GM19372 (cell line): ENCODE results near the gene MRPS12.
A peak's percentile ranks its signal among the peaks of the same experiment; 100 is the strongest.

Source experiments
- ATAC-seq: cut with Tn5 transposase; IDR thresholded peaks from one replicate; pipeline ENCODE4 v1.9.1; 2021; ENCODE audit warnings: mild to moderate bottlenecking, low read depth, moderate library complexity; ENCODE audit not compliant: unreplicated experiment

The MRPS12 gene

DNA sequence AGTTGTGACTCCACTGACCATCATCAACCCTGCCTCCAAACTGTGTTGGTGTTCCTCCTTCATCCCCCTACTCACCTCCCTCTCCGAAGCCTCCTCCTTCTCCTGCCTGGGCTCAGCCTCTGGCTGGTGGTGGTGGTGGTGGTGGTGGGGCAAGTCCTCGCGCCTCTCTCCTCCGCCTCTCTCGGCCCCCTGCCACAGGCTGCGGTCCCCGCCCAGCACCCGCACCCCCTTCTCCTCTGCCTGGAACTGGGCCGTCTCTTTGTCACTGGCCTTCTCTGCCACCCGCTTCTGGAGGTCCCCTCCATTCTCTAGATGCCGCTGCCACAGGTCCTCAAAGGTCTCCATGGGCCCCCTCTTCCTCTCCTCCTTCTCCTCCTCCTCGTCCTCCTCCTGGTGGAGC, 20.3 kb upstream of the MRPS12 start:
- no peak for ATAC-seq

DNA sequence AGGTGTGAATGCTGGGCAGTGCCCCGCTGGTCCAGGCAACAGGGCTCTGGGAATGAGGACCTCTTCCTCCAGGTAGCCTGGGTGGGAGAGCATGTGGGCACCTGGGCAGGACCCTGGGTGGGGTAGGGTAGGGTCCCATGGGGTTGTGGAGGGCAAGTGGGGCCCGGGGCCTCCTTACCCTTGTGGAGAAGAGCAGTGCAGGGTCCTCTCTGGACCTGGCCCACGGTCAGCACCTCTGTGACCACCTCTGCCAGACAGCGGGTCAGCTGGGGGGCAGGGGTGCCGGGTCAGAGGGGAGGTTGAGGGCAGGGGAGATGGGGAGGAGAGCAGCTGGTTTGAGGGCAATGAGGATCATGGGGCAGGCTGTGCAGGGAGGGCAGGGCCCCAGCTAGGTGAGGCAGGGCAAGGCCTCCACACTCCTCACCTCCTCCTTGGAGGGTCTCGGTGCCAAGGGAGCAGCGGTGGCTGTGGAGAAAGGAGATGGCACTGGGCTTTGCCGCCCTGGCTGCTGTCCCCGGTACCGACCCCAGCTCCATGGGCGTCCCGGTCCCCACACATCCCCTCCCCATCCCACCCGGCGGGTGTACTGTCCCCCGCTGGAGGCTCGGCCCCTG, 19.2 kb upstream of the MRPS12 start:
- no peak for ATAC-seq

DNA sequence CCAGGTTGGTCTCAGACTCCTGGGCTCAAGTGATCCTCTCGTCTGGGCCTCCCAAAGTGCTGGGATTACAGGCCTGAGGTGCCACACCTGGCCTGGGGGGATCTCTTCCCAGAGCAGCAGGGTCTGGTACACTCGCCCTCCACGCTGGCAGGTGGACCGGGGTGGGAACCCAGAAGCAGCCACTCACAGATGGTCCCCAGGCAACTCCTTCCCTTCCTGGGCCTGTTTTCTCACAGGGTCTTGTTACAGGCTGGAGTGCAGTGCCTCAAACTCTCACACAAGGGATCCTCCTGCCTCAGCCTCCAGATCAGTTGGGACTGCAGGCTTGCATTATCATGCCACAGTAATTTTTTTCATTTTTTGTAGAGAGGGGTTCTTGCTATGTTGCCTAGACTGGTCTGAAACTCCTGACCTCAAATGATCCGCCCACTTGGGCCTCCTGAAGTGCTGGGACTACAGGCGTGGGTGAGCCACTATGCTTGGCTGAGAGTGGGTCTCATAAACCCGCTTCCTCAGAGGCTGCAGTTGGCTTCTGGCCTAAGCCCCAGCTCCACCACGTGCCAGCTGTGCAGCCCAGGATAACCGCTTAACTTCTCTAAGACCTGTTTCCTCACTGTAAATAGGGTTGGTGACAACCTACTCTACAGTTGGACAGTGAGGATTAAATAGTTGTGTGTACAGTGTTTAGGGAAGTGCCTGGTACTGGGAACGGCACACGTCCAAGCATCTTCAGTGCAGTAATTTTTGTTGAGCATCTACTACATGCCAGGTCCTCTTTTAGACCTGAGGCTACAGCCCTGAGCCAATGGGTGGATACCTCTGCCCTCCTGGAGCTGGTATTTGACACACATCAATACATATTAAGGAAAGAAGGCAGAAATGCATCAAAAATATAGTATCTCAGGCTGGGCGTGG, 17.9 kb upstream of the MRPS12 start:
- no peak for ATAC-seq

DNA sequence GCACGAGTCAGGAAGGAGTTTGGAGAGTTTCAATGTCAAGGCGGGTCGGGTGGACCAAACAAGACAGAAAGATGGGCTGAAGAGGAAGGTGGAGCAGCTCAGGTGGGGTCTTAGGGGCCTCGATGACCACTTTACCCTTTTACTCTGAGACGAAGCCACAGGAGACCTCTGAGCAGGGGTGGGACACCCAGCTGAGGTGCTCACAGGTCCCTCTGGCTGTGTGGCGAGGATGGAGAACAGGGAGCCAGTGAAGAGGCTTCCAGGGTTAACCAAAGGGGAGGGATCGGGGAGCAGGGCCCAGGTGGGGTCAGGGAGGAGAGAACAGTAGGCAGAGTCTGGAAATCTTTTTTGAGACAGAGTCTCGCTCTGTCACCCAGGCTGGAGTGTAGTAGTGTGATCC, 16.8 kb upstream of the MRPS12 start:
- no peak for ATAC-seq

DNA sequence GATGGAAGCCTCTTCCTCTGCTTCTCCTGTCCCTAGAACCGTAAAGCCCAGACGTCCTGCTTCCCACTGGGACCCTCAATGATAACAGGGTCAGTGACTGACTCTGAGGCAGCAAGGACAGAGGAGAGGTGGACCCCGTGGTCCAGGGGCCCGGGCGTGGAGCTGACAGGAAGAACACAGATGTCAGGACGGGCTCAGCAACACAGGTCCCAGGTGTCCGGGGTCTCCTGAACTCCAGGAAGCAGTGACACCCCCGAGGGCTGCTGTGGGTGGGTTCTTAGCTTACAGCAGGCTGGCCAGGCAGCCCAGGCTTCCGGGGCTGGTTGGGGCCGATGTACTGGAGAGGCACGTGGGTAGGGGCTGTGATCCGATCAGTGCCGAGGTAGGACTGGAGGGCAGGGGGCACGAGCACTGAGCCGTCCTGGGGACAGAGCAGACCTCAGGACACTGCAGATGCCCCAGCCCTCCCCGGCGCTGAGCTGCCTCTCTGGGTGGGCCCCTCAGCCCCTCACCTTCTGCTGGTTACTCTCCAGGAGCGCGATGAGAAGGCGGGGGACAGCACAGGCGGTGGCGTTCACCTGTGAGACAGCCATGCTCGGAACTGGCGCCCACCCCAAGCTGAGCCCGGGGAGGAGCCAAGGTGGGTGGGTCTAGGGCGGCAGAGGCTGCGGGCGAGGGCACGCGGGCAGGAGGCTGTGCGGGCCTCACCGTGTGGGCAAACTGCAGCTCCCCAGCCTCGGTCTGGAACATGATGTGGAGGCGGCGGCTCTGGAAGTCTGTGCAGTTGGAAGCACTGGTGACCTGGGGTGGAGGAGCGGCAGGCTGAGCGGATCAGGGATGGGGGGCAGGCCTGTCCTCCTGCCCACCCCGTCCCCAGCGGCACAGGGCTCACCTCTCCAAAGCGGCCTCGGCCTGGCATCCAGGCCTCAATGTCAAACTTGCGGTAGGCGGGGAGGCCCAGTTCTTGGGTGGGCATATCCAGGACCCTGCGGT, 15.1 kb upstream of the MRPS12 start:
- no peak for ATAC-seq

DNA sequence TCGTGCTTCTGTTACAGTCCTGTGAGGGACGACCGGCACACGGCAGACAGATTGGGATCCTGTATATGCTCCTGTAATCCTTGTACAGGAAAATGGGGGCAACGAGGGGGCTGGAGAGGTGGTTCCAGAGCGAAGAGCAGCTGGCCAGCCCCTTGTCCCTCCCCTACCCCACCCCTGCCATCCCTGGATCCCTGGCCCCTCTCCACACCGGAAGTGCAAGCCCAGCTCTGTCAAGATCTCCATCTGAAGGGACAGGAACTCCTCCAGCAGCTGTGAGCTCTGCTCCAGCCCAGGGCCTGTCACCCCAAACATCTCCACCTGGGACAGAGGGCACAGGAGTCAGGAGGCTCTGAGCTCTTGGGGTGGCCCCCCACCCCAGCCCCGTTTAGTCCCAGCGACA, 13.2 kb upstream of the MRPS12 start:
- ATAC-seq, result no peak

DNA sequence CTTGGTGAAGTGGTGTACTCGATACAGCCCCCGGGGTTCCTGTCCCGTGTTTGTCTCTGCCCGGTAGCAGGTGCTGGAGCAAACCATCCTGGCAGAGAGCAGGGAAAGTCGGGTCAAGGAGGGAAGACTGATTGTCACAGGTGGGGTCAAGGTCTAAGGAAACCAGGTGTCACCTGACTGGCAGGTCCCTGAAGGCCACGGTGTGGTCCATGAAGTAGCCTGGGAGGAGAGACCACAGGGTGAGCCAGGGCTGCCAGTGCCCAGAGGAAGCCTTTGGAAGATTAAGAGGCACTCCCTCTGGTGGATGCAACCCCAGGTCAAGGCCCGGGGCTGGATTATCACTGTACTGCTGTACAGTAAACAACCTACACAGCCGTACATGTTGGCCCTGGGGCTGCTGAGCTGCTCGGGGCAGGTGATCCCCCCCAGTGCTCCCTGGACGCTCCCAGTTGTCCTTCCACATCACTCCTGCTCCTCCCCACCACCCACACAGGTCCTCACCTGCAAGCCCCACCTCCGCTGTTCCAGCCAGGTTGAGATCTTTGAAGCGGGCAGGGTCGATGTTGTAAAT, 12.7 kb upstream of the MRPS12 start:
- no peak for ATAC-seq

DNA sequence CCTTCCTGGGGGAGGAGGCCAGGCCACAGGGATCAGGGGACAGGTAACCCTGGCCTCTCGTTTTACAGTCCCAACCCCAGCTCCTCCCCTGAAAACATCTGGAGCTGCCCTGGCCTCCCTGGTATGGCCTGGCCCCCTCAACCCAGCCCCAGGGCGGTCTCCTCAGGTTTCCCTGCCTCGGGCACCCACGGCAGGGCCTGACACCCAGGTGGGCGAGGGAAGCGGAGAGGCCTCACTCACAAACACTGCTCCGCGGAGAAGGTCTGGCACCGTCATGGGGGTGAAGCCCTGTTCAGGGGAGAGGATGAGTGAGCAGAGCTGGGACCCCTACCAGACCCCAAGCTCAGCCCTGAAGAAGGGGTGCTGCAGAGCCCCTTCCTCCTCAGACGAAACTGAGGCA, 12.2 kb upstream of the MRPS12 start:
- no peak for ATAC-seq

DNA sequence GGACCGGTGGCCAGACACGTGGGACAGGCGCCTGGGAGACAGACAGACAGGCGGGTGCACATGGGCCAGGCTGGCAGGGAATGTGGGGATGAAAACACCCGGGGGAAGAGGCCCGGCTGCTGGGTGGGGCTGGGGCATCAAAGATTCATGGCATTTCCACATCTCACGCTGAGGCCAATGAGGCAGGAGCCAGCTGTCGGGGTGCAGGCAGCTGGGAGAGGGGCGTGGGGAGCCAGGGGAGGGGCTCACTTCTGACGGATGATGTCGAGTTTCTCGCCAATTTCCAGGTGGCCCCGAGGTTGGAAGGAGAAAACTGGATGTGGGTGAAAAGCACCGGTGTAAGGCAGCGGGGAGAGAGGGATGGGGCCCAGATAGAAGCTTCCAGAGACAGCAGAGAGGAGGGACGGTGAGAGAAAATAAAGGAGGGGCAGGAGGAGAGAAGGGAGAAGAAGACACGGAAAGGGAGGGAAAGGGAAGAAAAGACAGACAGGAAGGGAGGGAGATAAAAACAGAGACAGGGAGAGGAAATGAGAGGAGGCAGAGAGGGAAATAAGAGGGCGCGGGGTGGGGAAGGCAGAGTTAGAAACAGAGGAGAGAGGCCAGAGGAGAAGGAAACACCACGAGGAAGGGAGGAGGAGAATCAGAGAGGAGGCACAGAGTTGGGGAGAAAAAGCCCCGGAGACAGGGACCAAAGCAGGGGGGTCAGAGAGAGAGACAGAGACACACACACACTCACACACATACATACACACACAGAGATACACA, 10.7 kb upstream of the MRPS12 start:
- no peak for ATAC-seq

DNA sequence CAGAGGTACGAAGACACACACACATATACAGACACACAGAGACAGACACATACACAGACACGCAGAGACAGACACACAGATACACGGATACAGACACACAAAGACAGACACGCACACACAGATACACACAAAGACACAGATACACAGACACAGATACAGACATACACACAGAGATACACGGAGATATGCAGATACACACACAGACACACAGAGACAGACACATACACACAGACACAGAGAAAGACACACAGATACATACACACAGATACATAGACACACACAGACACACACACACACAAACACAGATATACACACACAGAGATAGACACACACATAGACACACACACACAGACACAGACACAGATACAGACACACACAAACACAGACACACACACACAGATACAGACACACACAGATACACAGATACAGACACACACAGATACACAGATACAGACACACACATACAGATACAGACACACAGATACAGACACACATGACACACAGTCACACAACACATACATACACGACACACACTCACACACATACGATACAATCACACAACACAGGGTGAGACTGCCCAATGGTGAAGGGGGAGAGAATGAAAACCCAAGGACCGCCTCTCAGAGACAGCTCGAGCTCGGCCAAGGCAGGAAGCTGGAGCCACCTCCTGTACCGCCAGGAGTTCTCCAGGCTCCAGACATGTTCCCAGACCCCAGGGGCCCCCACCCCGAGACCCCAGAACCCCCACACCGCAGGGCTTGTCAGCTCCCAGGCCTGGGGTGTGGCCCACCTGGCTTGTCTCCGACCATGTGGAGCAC, 9.9 kb upstream of the MRPS12 start:
- ATAC-seq, result no peak

DNA sequence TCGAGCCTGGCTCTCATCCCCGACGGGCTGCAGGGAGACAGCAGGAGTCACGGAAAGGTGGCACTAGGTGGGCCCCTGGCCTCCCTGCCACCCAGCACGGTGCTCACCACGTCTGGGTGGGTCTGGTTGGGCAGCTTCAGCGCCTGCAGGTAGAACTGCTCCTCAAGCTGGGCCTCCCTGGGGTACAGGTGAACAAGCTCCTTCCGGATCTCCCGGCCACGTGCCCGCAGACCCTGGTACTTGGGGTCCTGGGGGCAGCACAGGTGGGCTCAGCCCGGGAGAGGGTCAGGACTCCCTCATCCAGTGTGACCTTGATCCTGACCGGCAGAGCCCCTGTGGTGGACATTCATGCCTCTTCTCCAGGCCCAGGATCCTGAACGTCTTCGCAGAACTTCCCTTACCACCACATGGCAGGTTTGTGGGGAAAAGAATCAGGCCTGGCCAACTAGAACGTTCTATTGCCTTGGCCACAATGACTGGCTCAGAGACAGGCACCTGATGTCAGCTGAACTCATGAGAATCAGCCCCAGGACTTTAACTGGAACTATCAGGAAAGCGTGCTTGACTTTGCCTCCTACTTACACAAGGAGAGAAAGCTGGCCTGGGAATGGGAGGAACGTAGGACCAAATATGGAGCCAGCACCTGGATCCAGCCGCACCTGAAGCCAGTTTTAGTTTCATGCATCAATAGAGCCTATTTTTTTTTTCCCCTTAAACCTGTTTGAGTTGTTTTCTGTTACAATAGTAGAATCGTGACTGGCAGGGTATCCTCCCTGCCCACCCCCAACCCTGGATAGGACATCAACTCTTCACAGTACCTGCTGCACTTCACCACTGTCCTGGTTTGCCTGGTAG, 9.1 kb upstream of the MRPS12 start:
- no peak for ATAC-seq

DNA sequence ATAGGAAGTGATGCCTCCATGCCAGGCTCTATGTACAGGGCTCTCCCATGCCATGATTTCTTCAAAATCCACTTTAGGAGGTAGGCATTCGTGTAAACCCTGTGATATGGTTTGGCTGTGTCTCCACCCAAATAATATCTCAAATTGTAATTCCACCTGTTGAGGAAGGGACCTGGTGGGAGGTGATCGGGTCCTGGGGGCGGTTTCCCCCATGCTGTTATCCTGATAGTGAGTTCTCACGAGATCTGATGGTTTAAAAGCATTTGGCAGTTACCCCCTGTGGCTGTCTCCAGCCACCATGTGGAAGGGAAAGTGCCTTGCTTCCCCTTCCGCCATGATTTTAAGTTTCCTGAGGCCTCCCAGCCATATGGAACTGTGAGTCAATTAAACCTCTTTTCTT, 8.3 kb upstream of the MRPS12 start:
- no peak for ATAC-seq

DNA sequence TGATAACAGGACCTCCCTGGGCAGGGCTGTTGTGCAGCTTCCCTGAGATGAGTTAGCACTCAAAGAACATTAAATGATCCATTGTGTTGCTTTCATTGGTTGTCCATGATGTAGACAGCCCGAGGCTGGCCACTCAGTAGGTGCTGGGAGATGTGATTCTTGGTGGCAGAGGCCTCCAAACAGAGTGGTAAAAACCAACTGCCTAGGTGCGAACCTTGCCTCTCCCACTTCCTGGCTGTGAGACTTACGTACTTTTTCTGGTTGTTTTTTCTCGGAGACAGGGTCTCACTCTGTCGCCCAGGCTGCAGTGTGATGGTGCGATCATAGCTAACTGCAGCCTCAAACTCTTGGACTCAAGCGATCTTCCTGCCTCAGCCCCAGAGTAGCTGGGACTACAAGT, 6.4 kb upstream of the MRPS12 start:
- ATAC-seq, result no peak

DNA sequence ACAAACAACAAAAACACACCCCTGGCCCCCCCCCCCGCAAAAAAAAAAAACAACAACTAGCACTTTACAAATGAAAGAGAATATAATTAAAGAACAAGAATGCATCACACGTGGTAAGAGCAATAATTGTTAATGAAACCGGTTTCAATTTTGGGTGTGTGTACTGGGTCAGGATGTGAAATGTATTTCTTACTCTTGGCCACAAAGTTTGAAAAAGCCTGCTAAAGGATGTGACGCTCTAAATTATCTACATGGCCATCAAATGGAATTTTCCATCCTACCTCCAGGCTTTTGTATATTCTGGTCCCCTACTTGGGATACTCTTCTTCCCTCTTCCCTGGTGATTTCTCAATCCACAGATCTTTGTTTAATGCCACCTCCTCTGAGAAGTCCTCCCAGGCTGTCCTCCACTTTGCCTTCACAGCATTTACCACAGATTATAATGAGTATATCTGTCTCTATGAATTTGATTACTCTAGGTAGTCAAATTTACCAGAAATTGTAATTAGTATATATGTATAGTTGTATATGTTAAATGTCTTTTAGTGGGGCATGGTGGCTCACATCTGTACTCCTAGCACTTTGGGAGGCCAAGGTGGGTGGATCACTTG, 2.2 kb upstream of the MRPS12 start:
- ATAC-seq, result no peak

DNA sequence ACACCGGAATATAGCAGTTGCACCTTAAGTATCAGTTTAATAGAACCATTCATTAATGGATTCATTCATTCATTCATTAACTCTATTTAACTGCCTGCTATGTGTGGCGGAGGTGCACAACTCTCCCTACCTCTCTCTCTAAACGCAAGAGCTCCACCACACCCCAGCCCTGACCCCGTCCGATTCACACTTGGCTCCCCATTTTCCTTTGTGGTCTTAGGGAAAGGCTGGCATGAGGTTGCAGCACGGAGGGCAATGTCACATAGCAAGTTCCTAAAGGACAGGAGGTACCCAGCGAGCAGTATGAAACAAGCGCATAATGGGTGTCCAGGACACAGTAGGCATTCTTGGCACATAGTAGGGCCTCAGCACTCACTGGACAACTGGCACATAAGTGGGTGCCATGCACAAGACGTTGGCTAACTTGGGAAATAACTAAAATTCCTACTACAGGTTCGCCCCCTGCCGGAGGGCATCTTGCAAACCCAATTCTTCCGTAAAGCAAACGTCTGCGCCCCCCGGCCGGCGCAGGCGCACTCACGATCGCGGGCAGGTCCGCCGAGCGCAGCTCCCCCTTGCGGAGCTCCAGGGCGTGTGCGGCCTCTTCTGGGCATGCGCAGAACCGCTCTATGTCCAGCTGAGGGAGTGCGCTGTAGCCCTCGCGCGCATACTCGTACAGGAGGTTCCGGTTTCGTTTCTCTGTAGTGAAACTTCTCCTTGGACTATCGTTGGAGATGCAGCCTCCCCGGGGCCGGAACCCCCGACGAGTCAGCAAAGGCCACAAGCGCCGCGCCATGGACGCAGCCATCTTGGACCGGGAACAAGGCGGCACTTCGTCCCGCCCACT, 592 bp upstream of the MRPS12 start, which contains the start of gene SARS2:
Gene SARS2, minus strand, starts transcription at position 835 of the 847 bp plus-strand sequence. Its CDS starts 27 bp downstream, at position 808.
- ATAC-seq, result peak; percentile 68

DNA sequence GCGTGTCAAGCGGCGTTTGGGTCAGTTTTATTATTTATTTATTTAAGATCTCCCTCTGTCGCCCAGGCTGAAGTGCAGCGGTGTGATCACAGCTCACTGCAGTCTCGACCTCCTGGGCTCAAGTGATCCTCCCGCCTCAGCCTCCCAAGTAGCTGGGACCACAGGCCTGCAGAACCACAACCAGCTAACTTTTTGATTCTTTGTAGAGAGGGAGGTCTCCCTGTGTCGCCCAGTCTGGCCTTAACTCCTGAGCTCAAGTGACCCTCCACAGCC, 713 bp downstream of the MRPS12 start:
- ATAC-seq, result no peak
